Endothelial cell of umbilical vein (primary cell): ENCODE results near the gene PMFBP1. TPM values are rescaled to one million over a fixed set of nuclear protein-coding genes. Genes with fewer than 3 reads are reported as not detected.

Experiments
- BruUV-seq: library from RNA; stranded (reverse); fragments of 400-500 nt; replicated peaks from 2 replicates; lab custom pipeline; 2021; lab: Mats Ljungman, UMichigan
- CTCF ChIA-PET: fragments of 300-600, 350-600 bp; sonication (Branson Sonifier 250); formaldehyde crosslinking; loops from one replicate; lab custom pipeline; 2021; ENCODE audit warnings: antibody characterized with exemption, inconsistent platforms; lab: Charles Lee
- POLR2A ChIA-PET: fragments of 300-600, 350-600 bp; sonication (Branson Sonifier 250); formaldehyde crosslinking; loops from one replicate; lab custom pipeline; 2021; ENCODE audit warnings: antibody characterized with exemption, inconsistent platforms; lab: Charles Lee
- DNase-seq: peaks from one replicate; pipeline ENCODE4 v3.0.0-alpha.2; 2011; ENCODE audit warnings: low read depth, low spot score
- FAIRE-seq: peaks from 2 replicates; lab custom pipeline; 2011; peaks lifted over from hg19 to GRCh38; lab: Jason Lieb, UNC
- H2AFZ ChIP-seq: 2 replicates; pipeline ENCODE4 v1.6.0; 2012; ENCODE audit warnings: low read depth, low read length, control low read depth, inconsistent platforms
- H3K27ac ChIP-seq: 2 replicates; pipeline ENCODE4 v1.5.1; 2011; ENCODE audit warnings: low read depth, mild to moderate bottlenecking, control low read depth, low read length, moderate library complexity; ENCODE audit not compliant: insufficient read depth
- H3K27me3 ChIP-seq, 2 experiments: 2 replicates each; pipeline versions ENCODE4 v1.6.0 to v1.6.1; 2011; ENCODE audit warnings: low read length in 2 of 2, mixed read lengths in 1 of 2; ENCODE audit not compliant: control insufficient read depth in 2 of 2, insufficient read depth in 2 of 2
- H3K36me3 ChIP-seq, 2 experiments: 2 replicates in 1 of 2; 3 replicates in 1 of 2; pipeline ENCODE4 v1.5.1; 2011; ENCODE audit warnings: low read length in 2 of 2, mild to moderate bottlenecking in 1 of 2, moderate library complexity in 1 of 2; ENCODE audit not compliant: control insufficient read depth in 2 of 2, insufficient read depth in 2 of 2; ENCODE audit errors: extremely low read depth in 1 of 2
- H3K4me1 ChIP-seq: 3 replicates; pipeline ENCODE4 v1.5.1; 2011; ENCODE audit warnings: mild to moderate bottlenecking, low read length; ENCODE audit not compliant: control insufficient read depth, insufficient read depth; ENCODE audit errors: extremely low read depth
- H3K4me2 ChIP-seq: 2 replicates; pipeline ENCODE4 v1.6.1; 2011; ENCODE audit warnings: low read length, control low read depth, mixed read lengths; ENCODE audit not compliant: insufficient read depth
- H3K4me3 ChIP-seq, 3 experiments: fragments of 200-600 bp in 1 of 3; sonication (generic), shearing (Covaris generic) in 1 of 3; replicated peaks in 1 of 3; 2 replicates each; pipeline ENCODE4 v1.5.1; 2011 to 2016; ENCODE audit warnings: control low read depth in 3 of 3, low read length in 3 of 3, mild to moderate bottlenecking in 2 of 3, inconsistent platforms in 1 of 3, low read depth in 1 of 3, moderate library complexity in 1 of 3; ENCODE audit not compliant: insufficient read depth in 1 of 3
- H3K79me2 ChIP-seq: 2 replicates; pipeline ENCODE4 v1.6.0; 2012; ENCODE audit warnings: low read length, inconsistent platforms; ENCODE audit not compliant: control insufficient read depth, insufficient read depth
- H3K9ac ChIP-seq: replicated peaks from 2 replicates; pipeline ENCODE3; 2011; ENCODE audit warnings: low read length, control low read depth; ENCODE audit not compliant: insufficient read depth; ENCODE audit errors: extremely low read depth
- H3K9me1 ChIP-seq: replicated peaks from 3 replicates; pipeline ENCODE4 v1.6.0; 2011; ENCODE audit warnings: mild to moderate bottlenecking, low read length; ENCODE audit not compliant: control insufficient read depth, insufficient read depth; ENCODE audit errors: extremely low read depth
- H3K9me3 ChIP-seq: replicated peaks from 2 replicates; pipeline ENCODE4 v1.5.1; 2012; ENCODE audit warnings: low read length, inconsistent platforms; ENCODE audit not compliant: control insufficient read depth, insufficient read depth
- H4K20me1 ChIP-seq: replicated peaks from 2 replicates; pipeline ENCODE3; 2011; ENCODE audit warnings: mild to moderate bottlenecking, low read length; ENCODE audit not compliant: control insufficient read depth, insufficient read depth; ENCODE audit errors: extremely low read depth
- GATA2 ChIP-seq: IDR thresholded peaks from 2 replicates; pipeline ENCODE4 v1.7.0; 2011; ENCODE audit warnings: low read depth, mild to moderate bottlenecking, moderate library complexity, mixed read lengths, low read length; ENCODE audit not compliant: insufficient read length, insufficient read depth
- MYC ChIP-seq: IDR thresholded peaks from one replicate; pipeline ENCODE4 v1.6.1; 2011; ENCODE audit warnings: mild to moderate bottlenecking, low read depth, low read length
- POLR2A ChIP-seq: IDR thresholded peaks from 2 replicates; pipeline ENCODE4 v1.6.1; 2012; ENCODE audit warnings: low read depth, mild to moderate bottlenecking, control low read depth, low read length
- POLR2AphosphoS5 ChIP-seq: IDR thresholded peaks from 2 replicates; pipeline ENCODE4 v1.6.1; 2012; ENCODE audit warnings: low read depth, mild to moderate bottlenecking, control low read depth, low read length, moderate library complexity; ENCODE audit not compliant: insufficient read depth
- dilution Hi-C: fragments of 300-500 bp; cut with MboI; formaldehyde crosslinking; loops from one replicate; pipeline ENCODE4 v1.15.0; 2019; ENCODE audit warnings: low sequenced_read_pairs; ENCODE audit not compliant: extremely low pct_ligation_motif_present
- intact Hi-C: fragments of 100-400 bp; cut with micrococcal nuclease; formaldehyde crosslinking; loops from one replicate; pipeline ENCODE4 v1.10.0; 2022
- polyA plus RNA-seq, 4 experiments: library from polyadenylated mRNA; depleted of rRNA in 3 of 4; stranded (reverse) in 3 of 4; unstranded in 1 of 4; fragments of >200 nt; gene quantifications; 2 replicates each; pipeline versions ENCODE4 v1.2.1 to v1.2.3, GENCODE V29; 2011 to 2012; ENCODE audit warnings: missing spikeins in 1 of 4
- total RNA-seq: library from RNA; stranded (reverse); gene quantifications from 2 replicates; pipeline ENCODE4 v1.2.3, GENCODE V29; 2021
- TF ChIP-seq, protein P1 (sequence below): IDR thresholded peaks from 2 replicates; pipeline ENCODE4 v1.6.1; 2011; ENCODE audit not compliant: insufficient read depth, insufficient read length
- TF ChIP-seq, protein P2 (sequence below), 2 donors: IDR thresholded peaks; 1 replicate in 1 of 2; 2 replicates in 1 of 2; pipeline ENCODE4 v1.5.1; 2011; ENCODE audit warnings: low read length in 2 of 2, mild to moderate bottlenecking in 2 of 2, moderate library complexity in 2 of 2, control low read depth in 1 of 2, inconsistent platforms in 1 of 2, low read depth in 1 of 2; ENCODE audit not compliant: insufficient read depth in 1 of 2; ENCODE audit errors: extremely low read depth in 1 of 2

The PMFBP1 gene
- total and polyA plus RNA-seq, 2 donors (not counting 3 experiments of a cell fraction or from before 2014, with no cell fraction given) = 0.12 to 0.42 TPM

DNA sequence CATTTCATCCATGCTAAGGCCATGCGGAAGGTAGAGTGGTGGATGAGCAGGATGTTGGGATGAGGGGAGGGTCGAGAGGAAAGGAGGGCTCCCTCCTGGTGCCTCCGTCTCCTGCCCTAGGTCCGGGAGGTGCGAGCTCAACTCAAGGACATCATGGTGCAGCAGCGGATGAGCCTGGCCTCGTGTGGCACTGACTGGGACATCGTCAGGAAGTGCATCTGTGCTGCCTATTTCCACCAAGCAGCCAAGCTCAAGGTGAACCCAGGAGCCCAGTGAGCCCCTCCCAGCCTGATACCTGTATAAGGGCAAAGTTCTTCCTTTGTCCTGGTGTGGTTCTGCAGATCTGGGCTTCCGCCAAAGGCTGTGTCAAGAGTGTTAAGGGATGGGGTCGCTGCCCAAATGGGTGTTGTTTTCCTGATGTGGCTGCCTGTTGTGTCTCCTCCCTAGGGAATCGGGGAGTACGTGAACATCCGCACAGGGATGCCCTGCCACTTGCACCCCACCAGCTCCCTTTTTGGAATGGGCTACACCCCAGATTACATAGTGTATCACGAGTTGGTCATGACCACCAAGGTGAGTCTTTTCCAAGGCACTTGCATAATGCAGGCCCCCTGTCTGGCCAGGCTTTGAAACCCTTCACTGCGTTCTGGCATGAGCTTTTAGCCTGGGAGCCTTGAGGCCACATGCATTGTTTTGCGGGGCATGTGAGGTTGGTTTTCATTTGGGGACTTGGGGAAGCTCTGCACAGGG, 63.4 kb downstream of the PMFBP1 start:
- H3K4me1 ChIP-seq = no peaks in the 10 kb centered on the region
- dilution Hi-C loops (no loop called here), intact Hi-C loops (no loop called here)
- no peak for DNase-seq
- ChIA-PET POLR2A (no interaction called here), CTCF (no interaction called here)
- H3K27me3 ChIP-seq = no peaks in the 10 kb centered on the region
- H3K79me2 ChIP-seq = no peaks in the 10 kb centered on the region
- H3K36me3 ChIP-seq = peaks cover 30 to 77% of the 10 kb centered on the region in 2 experiments
- no TSS peak for BruUV-seq
- no peak overlapping the region for H3K9ac ChIP-seq
- H4K20me1 ChIP-seq = no peaks in the 10 kb centered on the region
- TF ChIP-seq MYC = no peak
- TF ChIP-seq GATA2 = no peak
- no peak for TF ChIP-seq POLR2A
- TF ChIP-seq, protein P1, sequence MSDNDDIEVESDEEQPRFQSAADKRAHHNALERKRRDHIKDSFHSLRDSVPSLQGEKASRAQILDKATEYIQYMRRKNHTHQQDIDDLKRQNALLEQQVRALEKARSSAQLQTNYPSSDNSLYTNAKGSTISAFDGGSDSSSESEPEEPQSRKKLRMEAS = no peak
- TF ChIP-seq, protein P2, sequence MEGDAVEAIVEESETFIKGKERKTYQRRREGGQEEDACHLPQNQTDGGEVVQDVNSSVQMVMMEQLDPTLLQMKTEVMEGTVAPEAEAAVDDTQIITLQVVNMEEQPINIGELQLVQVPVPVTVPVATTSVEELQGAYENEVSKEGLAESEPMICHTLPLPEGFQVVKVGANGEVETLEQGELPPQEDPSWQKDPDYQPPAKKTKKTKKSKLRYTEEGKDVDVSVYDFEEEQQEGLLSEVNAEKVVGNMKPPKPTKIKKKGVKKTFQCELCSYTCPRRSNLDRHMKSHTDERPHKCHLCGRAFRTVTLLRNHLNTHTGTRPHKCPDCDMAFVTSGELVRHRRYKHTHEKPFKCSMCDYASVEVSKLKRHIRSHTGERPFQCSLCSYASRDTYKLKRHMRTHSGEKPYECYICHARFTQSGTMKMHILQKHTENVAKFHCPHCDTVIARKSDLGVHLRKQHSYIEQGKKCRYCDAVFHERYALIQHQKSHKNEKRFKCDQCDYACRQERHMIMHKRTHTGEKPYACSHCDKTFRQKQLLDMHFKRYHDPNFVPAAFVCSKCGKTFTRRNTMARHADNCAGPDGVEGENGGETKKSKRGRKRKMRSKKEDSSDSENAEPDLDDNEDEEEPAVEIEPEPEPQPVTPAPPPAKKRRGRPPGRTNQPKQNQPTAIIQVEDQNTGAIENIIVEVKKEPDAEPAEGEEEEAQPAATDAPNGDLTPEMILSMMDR (IDR thresholded peaks at IDR 0.05; ENCODE audit: extremely low read depth in 1 of 2, insufficient read depth in 1 of 2, low read depth in 1 of 2, low read length in 2 of 2) = no peak
- TF ChIP-seq POLR2AphosphoS5 = no peak
- no peak overlapping the region for H3K27ac ChIP-seq
- no peak for FAIRE-seq
- no peaks in the 10 kb centered on the region for H3K9me3 ChIP-seq
- no peak overlapping the region for H3K4me2 ChIP-seq
- no peaks in the 10 kb centered on the region for H3K9me1 ChIP-seq
- no peak overlapping the region for H2AFZ ChIP-seq
- H3K4me3 ChIP-seq = no peak overlapping the region
